ENCODE results near the gene RTKN2.

- TF ChIP-seq, protein P1, sequence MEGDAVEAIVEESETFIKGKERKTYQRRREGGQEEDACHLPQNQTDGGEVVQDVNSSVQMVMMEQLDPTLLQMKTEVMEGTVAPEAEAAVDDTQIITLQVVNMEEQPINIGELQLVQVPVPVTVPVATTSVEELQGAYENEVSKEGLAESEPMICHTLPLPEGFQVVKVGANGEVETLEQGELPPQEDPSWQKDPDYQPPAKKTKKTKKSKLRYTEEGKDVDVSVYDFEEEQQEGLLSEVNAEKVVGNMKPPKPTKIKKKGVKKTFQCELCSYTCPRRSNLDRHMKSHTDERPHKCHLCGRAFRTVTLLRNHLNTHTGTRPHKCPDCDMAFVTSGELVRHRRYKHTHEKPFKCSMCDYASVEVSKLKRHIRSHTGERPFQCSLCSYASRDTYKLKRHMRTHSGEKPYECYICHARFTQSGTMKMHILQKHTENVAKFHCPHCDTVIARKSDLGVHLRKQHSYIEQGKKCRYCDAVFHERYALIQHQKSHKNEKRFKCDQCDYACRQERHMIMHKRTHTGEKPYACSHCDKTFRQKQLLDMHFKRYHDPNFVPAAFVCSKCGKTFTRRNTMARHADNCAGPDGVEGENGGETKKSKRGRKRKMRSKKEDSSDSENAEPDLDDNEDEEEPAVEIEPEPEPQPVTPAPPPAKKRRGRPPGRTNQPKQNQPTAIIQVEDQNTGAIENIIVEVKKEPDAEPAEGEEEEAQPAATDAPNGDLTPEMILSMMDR (IDR thresholded peaks at IDR 0.05; ENCODE audit: insufficient read depth, low read length, poor library complexity, severe bottlenecking): no peak
- TF ChIP-seq EZH2phosphoT487 (conservative IDR thresholded peaks at IDR 0.05; ENCODE audit: low read length): no peak
Observed at GRCh38 chr10:62309254-62309653, 40.6 kb upstream of the RTKN2 start.

Data from SU-DHL-6 (cell line).